Stimulated activated CD8-positive, alpha-beta memory T cell treated with anti-CD3 and anti-CD28 coated beads, Interleukin-15, amount 100 ng/mL, for 4 hours (primary cell): ENCODE results near the gene FRMD4A.

ENCODE experiments used
- DNase-seq, 2 donors: peaks; one replicate each; pipeline ENCODE4 v3.0.0-alpha.2; 2020; ENCODE audit warnings: low read depth in 2 of 2

FRMD4A gene

DNA sequence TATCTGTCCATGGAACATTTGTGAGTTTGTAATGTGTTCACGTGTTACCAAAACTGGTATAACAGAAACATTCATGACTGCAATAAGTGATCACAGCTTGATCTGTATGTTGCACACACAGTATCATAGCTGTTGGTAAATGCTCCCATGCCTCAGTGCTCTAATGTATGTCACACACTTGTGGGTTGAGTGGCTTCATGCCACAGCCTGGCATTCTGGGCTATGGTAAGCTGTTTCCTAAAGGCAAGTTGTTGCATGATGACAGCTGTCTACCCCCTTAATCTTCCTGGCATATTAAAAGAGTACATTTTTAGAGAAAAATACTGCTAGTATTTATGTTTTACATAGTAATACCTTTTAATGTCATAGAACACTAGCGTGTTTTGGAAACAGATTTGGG is 708.8 kb downstream of the FRMD4A start:
- DNase-seq: no peak

- no peak for DNase-seq
These were observed 713.6 kb downstream of the FRMD4A start for GRCh38 chr10:13617116-13617515.

DNA sequence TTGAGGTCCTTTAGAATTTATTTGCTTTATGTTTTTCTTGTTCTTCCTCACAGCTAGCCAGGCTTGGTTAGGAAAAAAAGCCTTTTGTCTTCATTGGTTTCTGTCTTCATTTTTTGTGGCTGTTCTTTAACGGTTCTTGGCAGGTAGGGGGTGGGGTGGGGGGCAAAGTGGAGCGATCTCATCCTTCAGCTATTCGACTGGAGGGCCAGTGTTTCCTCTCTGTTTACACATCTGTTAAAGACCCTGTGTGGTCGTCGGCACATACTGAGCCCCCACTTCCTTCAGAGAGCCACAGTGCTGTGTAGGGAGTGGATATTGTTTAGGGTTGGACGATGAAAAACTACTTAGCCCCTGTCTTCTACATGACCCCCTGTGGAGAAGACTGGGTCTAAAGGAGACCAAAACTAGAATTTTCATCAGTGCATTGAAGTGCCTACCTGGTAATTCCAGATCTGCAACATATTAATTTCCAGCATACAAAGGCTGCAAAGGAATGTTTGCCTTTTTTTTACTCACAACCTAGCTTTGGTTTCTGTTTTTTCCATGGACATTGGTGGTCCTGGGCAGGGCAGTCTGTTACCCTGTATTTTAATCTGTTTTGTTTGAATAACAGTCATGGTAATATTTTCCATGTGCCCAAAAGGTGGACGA is 714.9 kb downstream of the FRMD4A start:
- DNase-seq: no peak

- DNase-seq: no peak
These were observed 716.0 kb downstream of the FRMD4A start for GRCh38 chr10:13614530-13615332.

DNA sequence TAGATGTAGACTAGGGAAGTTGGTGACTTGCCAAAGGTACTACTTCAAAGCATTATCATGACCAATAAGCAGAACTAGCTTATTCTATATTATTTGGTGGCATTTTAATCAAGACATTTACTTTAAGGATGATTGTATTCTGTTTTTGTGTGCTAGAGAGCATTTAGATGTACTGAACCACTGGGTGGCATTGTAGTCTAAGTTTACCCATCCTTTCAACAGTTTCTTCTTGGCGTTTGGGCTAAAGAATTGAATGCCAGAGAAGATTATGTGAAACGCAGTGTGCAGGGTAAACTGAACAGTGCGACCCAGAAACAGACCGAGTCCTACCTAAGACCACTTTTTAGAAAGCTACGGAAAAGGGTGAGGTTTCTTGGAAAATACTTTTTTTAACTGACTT is 717.2 kb downstream of the FRMD4A start:
- no peak for DNase-seq

- DNase-seq: no peak
These were observed 717.9 kb downstream of the FRMD4A start for GRCh38 chr10:13612654-13613373.

DNA sequence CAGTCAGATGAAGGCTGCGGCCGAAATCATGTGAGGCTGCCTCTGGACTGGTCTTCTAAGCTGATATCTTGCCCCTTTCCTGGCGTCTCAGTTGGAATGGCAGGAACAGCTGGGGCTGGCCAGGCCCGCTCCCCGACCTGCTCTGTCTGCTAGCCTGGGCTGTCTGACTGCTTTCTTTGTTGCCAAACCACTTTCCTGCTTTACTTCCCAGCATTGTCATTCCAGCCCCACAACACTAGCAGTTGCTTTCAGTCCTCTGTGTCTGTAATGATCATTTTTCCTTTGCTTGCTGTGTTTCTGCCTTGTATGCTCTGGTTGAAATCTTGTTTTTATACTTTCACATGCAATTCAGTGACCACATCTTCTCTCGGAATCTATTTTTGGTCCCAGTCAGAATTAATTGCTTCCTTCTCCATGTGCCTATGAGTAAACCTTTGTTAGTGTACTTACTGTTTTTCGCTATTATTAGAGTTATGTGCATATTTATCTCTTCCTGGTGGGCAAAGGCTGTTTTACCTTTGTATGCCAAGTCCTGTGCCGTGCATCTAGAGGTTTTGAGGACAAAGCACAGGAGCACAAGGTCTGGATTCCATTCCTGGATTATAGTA is 722.4 kb downstream of the FRMD4A start:
- no peak for DNase-seq

GRCh38 chr10:13604357-13605040 is 726.2 kb downstream of the FRMD4A start:
- no peak for DNase-seq

GRCh38 chr10:13597909-13598308 is 732.8 kb downstream of the FRMD4A start:
- DNase-seq: no peak

DNA sequence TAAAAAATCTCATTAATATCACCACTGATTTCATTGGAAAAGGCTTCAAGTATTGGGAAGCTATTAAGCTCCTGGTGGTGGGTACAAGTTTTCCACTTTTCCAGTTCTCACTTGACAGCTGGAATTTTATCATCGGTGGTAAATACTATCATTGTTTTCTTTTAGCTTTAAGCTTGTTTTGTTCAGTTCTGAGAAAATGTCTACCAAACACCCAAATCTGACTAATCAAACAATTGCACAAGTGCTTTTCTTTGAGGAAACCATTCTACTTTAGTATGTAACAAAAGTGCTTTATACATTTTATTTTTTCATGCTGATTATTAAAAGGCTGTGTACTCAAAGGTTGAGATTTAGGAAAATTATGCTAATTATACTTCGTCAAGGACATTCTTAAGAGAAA is 736.1 kb downstream of the FRMD4A start:
- no peak for DNase-seq
